ENCODE results near the gene G3BP1. TPM values are rescaled to one million over a fixed set of nuclear protein-coding genes. Genes with fewer than 3 reads are reported as not detected.

G3BP1 gene
- total and polyA plus RNA-seq, 9 of the 15 experiments (the other 6 are each of a cell fraction or from before 2014, with no cell fraction given): 54.7 to 264 (median 105) TPM

- 0 out of 2 replicates have a peak, but pooled peaks have one; percentile 36 for TF ChIP-seq E2F4 (CRISPR knock-in tag; IDR thresholded peaks at IDR 0.05; ENCODE audit: low read depth)
- TF ChIP-seq ARNT (IDR thresholded peaks at IDR 0.05): no peak
- no peak for TF ChIP-seq HIVEP1 (CRISPR knock-in tag; IDR thresholded peaks at IDR 0.05)
- no peak for TF ChIP-seq ZSCAN29 (IDR thresholded peaks at IDR 0.05)
- TF ChIP-seq BACH1 (tag; IDR thresholded peaks at IDR 0.05): no peak
- peak; percentile 35; the same call in 1 of the 2 replicates for TF ChIP-seq C11orf30 (IDR thresholded peaks at IDR 0.05; ENCODE audit: low read depth)
- TF ChIP-seq MLLT1 (IDR thresholded peaks at IDR 0.05): peak; percentile 24 to 51; a peak in 1 of 4 replicates
- TF ChIP-seq DNMT1 (IDR thresholded peaks at IDR 0.05): no peak
- TF ChIP-seq PHB (CRISPR knock-in tag; IDR thresholded peaks at IDR 0.05): no peak
These were observed 1.2 kb downstream of the G3BP1 start (continued) for GRCh38 chr5:151772846-151773561.

All from K562 (cell line).